HCT116 (cell line): ENCODE measurements around the gene SLC35B1. TPM values are rescaled to one million over a fixed set of nuclear protein-coding genes. Genes with fewer than 3 reads are reported as not detected.

ENCODE experiments used
- ATAC-seq: fragments of 200-7000 bp; cut with Tn5 transposase; 2 replicates; pipeline ENCODE4 v1.9.1; 2020; ENCODE audit warnings: mild to moderate bottlenecking, moderate library complexity
- BruUV-seq: library from RNA; stranded (reverse); fragments of 400-500 nt; replicated peaks from 2 replicates; lab custom pipeline; 2021; lab: Mats Ljungman, UMichigan
- CTCF ChIA-PET: fragments of 300-600 bp; sonication (Branson Sonifier 250); formaldehyde crosslinking; loops from one replicate; lab custom pipeline; 2021; ENCODE audit warnings: antibody characterized with exemption; lab: Charles Lee
- POLR2A ChIA-PET: fragments of 300-600, 350-600 bp; sonication (Branson Sonifier 250); formaldehyde crosslinking; loops from one replicate; lab custom pipeline; 2021; ENCODE audit warnings: antibody characterized with exemption; lab: Charles Lee
- RAD21 ChIA-PET, 2 experiments: fragments of 300-600 bp; sonication (Branson Sonifier 250); formaldehyde crosslinking; loops; one replicate each; lab custom pipeline; 2023; ENCODE audit warnings: low total read pairs in 2 of 2; ENCODE audit not compliant: uncharacterized antibody in 2 of 2, unreplicated experiment in 2 of 2, low non-redundant PET in 1 of 2; lab: Charles Lee
- DNase-seq: peaks from one replicate; pipeline ENCODE4 v3.0.0-alpha.2; 2010; ENCODE audit warnings: low read depth, low spot score
- H2AFZ ChIP-seq: fragments of 200-600 bp; shearing (Covaris generic), sonication (generic); 2 replicates; pipeline ENCODE4 v1.6.1; 2017; ENCODE audit warnings: low read depth, mixed run types, mixed read lengths, antibody characterized with exemption, low read length; ENCODE audit not compliant: poor library complexity, severe bottlenecking
- H3K27ac ChIP-seq: 2 replicates; pipeline ENCODE4 v1.5.1; 2012; ENCODE audit warnings: low read depth, low read length
- H3K27me3 ChIP-seq: fragments of 200-600 bp; sonication (generic); 2 replicates; pipeline ENCODE4 v1.6.1; 2016; ENCODE audit warnings: mixed run types, low read length, mixed read lengths; ENCODE audit not compliant: insufficient read depth
- H3K36me3 ChIP-seq, 2 experiments: fragments of 200-500 bp in 1 of 2; fragments of 200-600 bp in 1 of 2; sonication (Bioruptor generic) in 1 of 2; sonication (generic) in 1 of 2; 2 replicates each; pipeline versions ENCODE4 v1.5.1 to v1.6.1; 2014 to 2016; ENCODE audit warnings: low read length in 2 of 2, inconsistent platforms in 1 of 2, mixed read lengths in 1 of 2, mixed run types in 1 of 2; ENCODE audit not compliant: insufficient read depth in 2 of 2, control insufficient read depth in 1 of 2
- H3K4me1 ChIP-seq, 2 experiments: fragments of 200-600 bp in 1 of 2; sonication (generic) in 1 of 2; 2 replicates each; pipeline versions ENCODE4 v1.5.1 to v1.6.1; 2012 to 2017; ENCODE audit warnings: low read length in 2 of 2, inconsistent platforms in 1 of 2, mild to moderate bottlenecking in 1 of 2, mixed read lengths in 1 of 2, mixed run types in 1 of 2, moderate library complexity in 1 of 2; ENCODE audit not compliant: insufficient read depth in 2 of 2, control insufficient read depth in 1 of 2
- H3K4me2 ChIP-seq: fragments of 200-600 bp; sonication (generic); 2 replicates; pipeline ENCODE4 v1.6.1; 2017; ENCODE audit warnings: mixed run types, low read length, mixed read lengths
- H3K4me3 ChIP-seq, 2 experiments: fragments of 200-600 bp in 1 of 2; sonication (generic) in 1 of 2; replicated peaks in 1 of 2; 2 replicates each; pipeline ENCODE4 v1.5.1; 2011 to 2016; ENCODE audit warnings: low read length in 2 of 2, control low read depth in 1 of 2, low read depth in 1 of 2, mild to moderate bottlenecking in 1 of 2, mixed read lengths in 1 of 2, mixed run types in 1 of 2
- H3K79me2 ChIP-seq: fragments of 200-600 bp; sonication (generic); 2 replicates; pipeline ENCODE4 v1.6.1; 2017; ENCODE audit warnings: mild to moderate bottlenecking, mixed run types, low read length, moderate library complexity, mixed read lengths; ENCODE audit not compliant: insufficient read depth
- H3K9ac ChIP-seq: fragments of 200-600 bp; sonication (generic); 2 replicates; pipeline ENCODE4 v1.6.1; 2016; ENCODE audit warnings: low read length, mixed read lengths
- H3K9me2 ChIP-seq: fragments of 200-600 bp; sonication (generic), shearing (Covaris generic); 2 replicates; pipeline ENCODE4 v1.6.1; 2017; ENCODE audit warnings: mixed run types, mild to moderate bottlenecking, moderate library complexity; ENCODE audit not compliant: insufficient read depth
- H3K9me3 ChIP-seq, 2 experiments: fragments of 200-500 bp in 1 of 2; fragments of 200-600 bp in 1 of 2; sonication (Bioruptor generic) in 1 of 2; sonication (generic) in 1 of 2; 2 replicates each; pipeline ENCODE4 v1.6.1; 2014 to 2017; ENCODE audit warnings: low read length in 2 of 2, mixed read lengths in 2 of 2, inconsistent platforms in 1 of 2, low read depth in 1 of 2, mild to moderate bottlenecking in 1 of 2, mixed run types in 1 of 2, moderate library complexity in 1 of 2; ENCODE audit not compliant: control insufficient read depth in 1 of 2, insufficient read depth in 1 of 2
- H4K20me1 ChIP-seq: fragments of 200-600 bp; sonication (generic), shearing (Covaris generic); 2 replicates; pipeline ENCODE4 v1.6.1; 2017; ENCODE audit warnings: mixed run types, mild to moderate bottlenecking, moderate library complexity; ENCODE audit not compliant: insufficient read depth
- CEBPB ChIP-seq: IDR thresholded peaks from 2 replicates; pipeline ENCODE4 v1.6.1; 2012; ENCODE audit warnings: low read depth
- EGR1 ChIP-seq: IDR thresholded peaks from 2 replicates; pipeline ENCODE4 v1.6.1; 2012; ENCODE audit warnings: low read depth
- ELF1 ChIP-seq: IDR thresholded peaks from 2 replicates; pipeline ENCODE4 v1.6.1; 2012; ENCODE audit warnings: low read depth, borderline replicate concordance
- EZH2 ChIP-seq: fragments of 200-600 bp; sonication (generic); IDR thresholded peaks from 2 replicates; pipeline ENCODE4 v1.6.1; 2017; ENCODE audit warnings: antibody characterized with exemption, mixed run types
- FOSL1 ChIP-seq: IDR thresholded peaks from 2 replicates; pipeline ENCODE4 v1.6.1; 2012; ENCODE audit warnings: low read depth
- JUND ChIP-seq: IDR thresholded peaks from 2 replicates; pipeline ENCODE4 v1.6.1; 2012
- POLR2A ChIP-seq: IDR thresholded peaks from 2 replicates; pipeline ENCODE4 v1.7.0; 2011; ENCODE audit warnings: borderline replicate concordance; ENCODE audit not compliant: insufficient read depth, insufficient read length; ENCODE audit errors: extremely low read depth
- POLR2AphosphoS5 ChIP-seq: IDR thresholded peaks from 2 replicates; pipeline ENCODE4 v1.6.1; 2011; ENCODE audit warnings: mild to moderate bottlenecking, low read depth, low read length, moderate library complexity
- SIN3A ChIP-seq: IDR thresholded peaks from 2 replicates; pipeline ENCODE4 v1.6.1; 2012; ENCODE audit warnings: low read depth
- SP1 ChIP-seq: IDR thresholded peaks from 2 replicates; pipeline ENCODE4 v1.6.1; 2012; ENCODE audit warnings: low read depth
- SRF ChIP-seq: IDR thresholded peaks from 2 replicates; pipeline ENCODE4 v1.6.1; 2012; ENCODE audit warnings: low read depth
- TCF7L2 ChIP-seq: IDR thresholded peaks from 2 replicates; pipeline ENCODE4 v1.7.0; 2011; ENCODE audit warnings: borderline replicate concordance, inconsistent platforms; ENCODE audit not compliant: insufficient read depth, insufficient read length; ENCODE audit errors: extremely low read depth
- YY1 ChIP-seq: IDR thresholded peaks from 2 replicates; pipeline ENCODE4 v1.6.1; 2011; ENCODE audit warnings: low read length, low read depth, moderate library complexity, mild to moderate bottlenecking; ENCODE audit not compliant: insufficient replicate concordance; ENCODE audit errors: extremely low read depth
- ZFX ChIP-seq: fragments of 450-650 bp; IDR thresholded peaks from 2 replicates; pipeline ENCODE4 v1.6.1; 2017
- ZNF274 ChIP-seq: fragments of 200-500 bp; sonication (Bioruptor generic); IDR thresholded peaks from 2 replicates; pipeline ENCODE4 v1.6.1; 2014; ENCODE audit warnings: mild to moderate bottlenecking, low read depth, low read length, inconsistent platforms
- intact Hi-C: fragments of 100-400 bp; cut with micrococcal nuclease; formaldehyde crosslinking; loops from 2 replicates; pipeline ENCODE4 v1.10.0; 2022
- total RNA-seq: library from RNA; stranded (reverse); gene quantifications from one replicate; pipeline ENCODE4 v1.2.1, GENCODE V29; 2021; ENCODE audit not compliant: unreplicated experiment
- TF ChIP-seq, protein P1 (sequence below), 3 experiments: fragments of 200-600 bp in 1 of 3; sonication (generic) in 1 of 3; IDR thresholded peaks in 2 of 3; conservative IDR thresholded peaks in 1 of 3; 2 replicates each; pipeline ENCODE4 v1.5.1; 2012 to 2017; ENCODE audit warnings: low read depth in 2 of 3, low read length in 2 of 3, antibody characterized with exemption in 1 of 3, borderline replicate concordance in 1 of 3, control low read depth in 1 of 3, mild to moderate bottlenecking in 1 of 3, mixed read lengths in 1 of 3, mixed run types in 1 of 3, moderate library complexity in 1 of 3; ENCODE audit not compliant: insufficient read depth in 1 of 3
- TF ChIP-seq, protein P2 (sequence below): IDR thresholded peaks from 2 replicates; pipeline ENCODE4 v1.6.1; 2011; ENCODE audit warnings: mild to moderate bottlenecking, low read length, moderate library complexity; ENCODE audit not compliant: insufficient replicate concordance; ENCODE audit errors: extremely low read depth
- TF ChIP-seq, protein P3 (sequence below): IDR thresholded peaks from 2 replicates; pipeline ENCODE4 v1.6.1; 2012; ENCODE audit warnings: low read depth
- TF ChIP-seq, protein P4 (sequence below): IDR thresholded peaks from 2 replicates; pipeline ENCODE4 v1.6.1; 2012

Gene SLC35B1
- total RNA-seq, 1 experiment from 2014 or later, result 87.5 TPM

DNA sequence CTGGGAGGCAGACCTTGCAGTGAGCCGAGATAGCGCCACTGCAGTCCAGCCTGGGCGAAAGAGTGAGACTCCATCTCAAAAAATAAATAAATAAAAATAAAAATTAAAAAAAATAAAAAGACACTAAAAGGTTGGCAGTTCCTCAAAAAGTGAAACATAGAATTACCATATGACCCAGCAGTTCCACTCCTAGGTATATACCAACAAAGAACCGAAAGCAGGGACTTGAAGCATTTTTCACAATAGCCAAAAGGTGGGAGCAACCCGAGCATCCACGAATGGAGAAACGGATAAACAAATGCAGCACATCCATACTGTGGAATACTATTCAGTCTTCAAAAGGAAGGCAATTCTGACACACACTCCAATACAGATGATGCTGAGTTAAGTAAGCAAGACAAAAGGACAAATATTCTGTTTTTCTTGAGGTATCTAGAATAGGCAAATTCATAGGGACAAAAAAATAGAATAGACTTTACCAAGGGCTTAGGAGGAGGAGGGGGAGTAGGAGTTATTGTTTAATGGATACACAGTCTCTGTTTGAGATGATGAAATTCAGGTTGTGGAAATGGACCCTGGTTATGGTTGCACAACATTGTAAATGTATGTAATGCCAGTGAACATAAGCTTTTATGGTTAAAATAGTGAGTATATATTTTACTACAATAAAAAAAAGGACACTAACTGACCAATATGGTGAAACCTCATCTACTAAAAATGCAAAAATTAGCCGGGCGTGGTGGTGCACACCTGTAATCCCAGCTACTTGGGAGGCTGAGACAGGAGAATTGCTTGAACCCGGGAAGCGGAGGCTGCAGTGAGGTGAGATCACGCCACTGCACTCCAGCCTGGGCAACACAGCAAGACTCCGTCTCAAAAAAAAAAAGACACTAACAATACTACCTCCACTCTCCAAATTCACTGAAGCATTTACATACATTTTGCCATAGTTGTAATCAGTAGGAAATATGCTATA, 27.0 kb upstream of the SLC35B1 start:
- ChIA-PET CTCF (no interaction called here), POLR2A (no interaction called here), RAD21 (no interaction called here)
- H2AFZ ChIP-seq, result no peak overlapping the region
- DNase-seq (no peak), ATAC-seq (no peak)
- H3K9ac ChIP-seq, result no peak overlapping the region
- no peaks in the 10 kb centered on the region for H4K20me1 ChIP-seq
- no peak overlapping the region for H3K27ac ChIP-seq
- H3K27me3 ChIP-seq, result no peaks in the 10 kb centered on the region
- no peaks in the 10 kb centered on the region for H3K9me3 ChIP-seq
- no peak overlapping the region for H3K4me3 ChIP-seq
- BruUV-seq, result no TSS peak
- H3K36me3 ChIP-seq, result no peaks in the 10 kb centered on the region
- no peak overlapping the region for H3K4me2 ChIP-seq
- intact Hi-C loops, result no loop called here
- no peaks in the 10 kb centered on the region for H3K79me2 ChIP-seq
- H3K9me2 ChIP-seq, result no peaks in the 10 kb centered on the region
- H3K4me1 ChIP-seq, result no peaks in the 10 kb centered on the region
- TF ChIP-seq ELF1, result no peak
- no peak for TF ChIP-seq JUND
- TF ChIP-seq EGR1, result no peak
- TF ChIP-seq, protein P1, sequence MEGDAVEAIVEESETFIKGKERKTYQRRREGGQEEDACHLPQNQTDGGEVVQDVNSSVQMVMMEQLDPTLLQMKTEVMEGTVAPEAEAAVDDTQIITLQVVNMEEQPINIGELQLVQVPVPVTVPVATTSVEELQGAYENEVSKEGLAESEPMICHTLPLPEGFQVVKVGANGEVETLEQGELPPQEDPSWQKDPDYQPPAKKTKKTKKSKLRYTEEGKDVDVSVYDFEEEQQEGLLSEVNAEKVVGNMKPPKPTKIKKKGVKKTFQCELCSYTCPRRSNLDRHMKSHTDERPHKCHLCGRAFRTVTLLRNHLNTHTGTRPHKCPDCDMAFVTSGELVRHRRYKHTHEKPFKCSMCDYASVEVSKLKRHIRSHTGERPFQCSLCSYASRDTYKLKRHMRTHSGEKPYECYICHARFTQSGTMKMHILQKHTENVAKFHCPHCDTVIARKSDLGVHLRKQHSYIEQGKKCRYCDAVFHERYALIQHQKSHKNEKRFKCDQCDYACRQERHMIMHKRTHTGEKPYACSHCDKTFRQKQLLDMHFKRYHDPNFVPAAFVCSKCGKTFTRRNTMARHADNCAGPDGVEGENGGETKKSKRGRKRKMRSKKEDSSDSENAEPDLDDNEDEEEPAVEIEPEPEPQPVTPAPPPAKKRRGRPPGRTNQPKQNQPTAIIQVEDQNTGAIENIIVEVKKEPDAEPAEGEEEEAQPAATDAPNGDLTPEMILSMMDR (IDR thresholded peaks at IDR 0.05 in 2 of 3, conservative IDR thresholded peaks at IDR 0.05 in 1 of 3; ENCODE audit: borderline replicate concordance in 1 of 3, insufficient read depth in 1 of 3, low read depth in 2 of 3, low read length in 2 of 3), result no peak
- TF ChIP-seq, protein P2, sequence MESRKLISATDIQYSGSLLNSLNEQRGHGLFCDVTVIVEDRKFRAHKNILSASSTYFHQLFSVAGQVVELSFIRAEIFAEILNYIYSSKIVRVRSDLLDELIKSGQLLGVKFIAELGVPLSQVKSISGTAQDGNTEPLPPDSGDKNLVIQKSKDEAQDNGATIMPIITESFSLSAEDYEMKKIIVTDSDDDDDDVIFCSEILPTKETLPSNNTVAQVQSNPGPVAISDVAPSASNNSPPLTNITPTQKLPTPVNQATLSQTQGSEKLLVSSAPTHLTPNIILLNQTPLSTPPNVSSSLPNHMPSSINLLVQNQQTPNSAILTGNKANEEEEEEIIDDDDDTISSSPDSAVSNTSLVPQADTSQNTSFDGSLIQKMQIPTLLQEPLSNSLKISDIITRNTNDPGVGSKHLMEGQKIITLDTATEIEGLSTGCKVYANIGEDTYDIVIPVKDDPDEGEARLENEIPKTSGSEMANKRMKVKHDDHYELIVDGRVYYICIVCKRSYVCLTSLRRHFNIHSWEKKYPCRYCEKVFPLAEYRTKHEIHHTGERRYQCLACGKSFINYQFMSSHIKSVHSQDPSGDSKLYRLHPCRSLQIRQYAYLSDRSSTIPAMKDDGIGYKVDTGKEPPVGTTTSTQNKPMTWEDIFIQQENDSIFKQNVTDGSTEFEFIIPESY, result no peak
- no peak for TF ChIP-seq ZFX
- no peak for TF ChIP-seq YY1
- TF ChIP-seq, protein P3, sequence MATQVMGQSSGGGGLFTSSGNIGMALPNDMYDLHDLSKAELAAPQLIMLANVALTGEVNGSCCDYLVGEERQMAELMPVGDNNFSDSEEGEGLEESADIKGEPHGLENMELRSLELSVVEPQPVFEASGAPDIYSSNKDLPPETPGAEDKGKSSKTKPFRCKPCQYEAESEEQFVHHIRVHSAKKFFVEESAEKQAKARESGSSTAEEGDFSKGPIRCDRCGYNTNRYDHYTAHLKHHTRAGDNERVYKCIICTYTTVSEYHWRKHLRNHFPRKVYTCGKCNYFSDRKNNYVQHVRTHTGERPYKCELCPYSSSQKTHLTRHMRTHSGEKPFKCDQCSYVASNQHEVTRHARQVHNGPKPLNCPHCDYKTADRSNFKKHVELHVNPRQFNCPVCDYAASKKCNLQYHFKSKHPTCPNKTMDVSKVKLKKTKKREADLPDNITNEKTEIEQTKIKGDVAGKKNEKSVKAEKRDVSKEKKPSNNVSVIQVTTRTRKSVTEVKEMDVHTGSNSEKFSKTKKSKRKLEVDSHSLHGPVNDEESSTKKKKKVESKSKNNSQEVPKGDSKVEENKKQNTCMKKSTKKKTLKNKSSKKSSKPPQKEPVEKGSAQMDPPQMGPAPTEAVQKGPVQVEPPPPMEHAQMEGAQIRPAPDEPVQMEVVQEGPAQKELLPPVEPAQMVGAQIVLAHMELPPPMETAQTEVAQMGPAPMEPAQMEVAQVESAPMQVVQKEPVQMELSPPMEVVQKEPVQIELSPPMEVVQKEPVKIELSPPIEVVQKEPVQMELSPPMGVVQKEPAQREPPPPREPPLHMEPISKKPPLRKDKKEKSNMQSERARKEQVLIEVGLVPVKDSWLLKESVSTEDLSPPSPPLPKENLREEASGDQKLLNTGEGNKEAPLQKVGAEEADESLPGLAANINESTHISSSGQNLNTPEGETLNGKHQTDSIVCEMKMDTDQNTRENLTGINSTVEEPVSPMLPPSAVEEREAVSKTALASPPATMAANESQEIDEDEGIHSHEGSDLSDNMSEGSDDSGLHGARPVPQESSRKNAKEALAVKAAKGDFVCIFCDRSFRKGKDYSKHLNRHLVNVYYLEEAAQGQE, result no peak
- TF ChIP-seq, protein P4, sequence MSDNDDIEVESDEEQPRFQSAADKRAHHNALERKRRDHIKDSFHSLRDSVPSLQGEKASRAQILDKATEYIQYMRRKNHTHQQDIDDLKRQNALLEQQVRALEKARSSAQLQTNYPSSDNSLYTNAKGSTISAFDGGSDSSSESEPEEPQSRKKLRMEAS, result no peak
- no peak for TF ChIP-seq POLR2AphosphoS5
- no peak for TF ChIP-seq SRF
- no peak for TF ChIP-seq POLR2A
- TF ChIP-seq FOSL1, result no peak
- TF ChIP-seq ZNF274, result no peak
- TF ChIP-seq TCF7L2, result no peak
- no peak for TF ChIP-seq CEBPB
- TF ChIP-seq SP1, result no peak
- TF ChIP-seq SIN3A, result no peak
- TF ChIP-seq EZH2, result no peak
